Neuronal stem cell (in vitro differentiated cells): Measurements from ENCODE around the gene CGB3.

Experiments
- DNase-seq: peaks from one replicate; pipeline ENCODE4 v3.0.0-alpha.2; 2013; ENCODE audit warnings: low spot score
- H2AFZ ChIP-seq: one replicate; pipeline ENCODE4 v1.6.1; 2013; ENCODE audit warnings: mild to moderate bottlenecking, low read length, inconsistent platforms
- H2AK5ac ChIP-seq: 2 replicates; pipeline ENCODE4 v1.6.1; 2013; ENCODE audit warnings: low read depth, mild to moderate bottlenecking, inconsistent platforms, low read length, moderate library complexity, mixed read lengths
- H2BK120ac ChIP-seq: 2 replicates; pipeline ENCODE4 v1.6.1; 2013; ENCODE audit warnings: low read depth, mild to moderate bottlenecking, inconsistent platforms, low read length, moderate library complexity, mixed read lengths
- H2BK12ac ChIP-seq: one replicate; pipeline ENCODE4 v1.6.1; 2013; ENCODE audit warnings: low read length, inconsistent platforms
- H2BK15ac ChIP-seq: 2 replicates; pipeline ENCODE4 v1.6.1; 2013; ENCODE audit warnings: mild to moderate bottlenecking, low read length, inconsistent platforms, mixed read lengths
- H2BK5ac ChIP-seq: one replicate; pipeline ENCODE4 v1.6.1; 2013; ENCODE audit warnings: inconsistent platforms, mild to moderate bottlenecking, low read length, moderate library complexity
- H3K14ac ChIP-seq: one replicate; pipeline ENCODE4 v1.6.1; 2013; ENCODE audit warnings: low read length, inconsistent platforms
- H3K18ac ChIP-seq: 2 replicates; pipeline ENCODE4 v1.6.1; 2013; ENCODE audit warnings: low read length, inconsistent platforms
- H3K23ac ChIP-seq: 2 replicates; pipeline ENCODE4 v1.6.1; 2013; ENCODE audit warnings: low read depth, mild to moderate bottlenecking, mixed read lengths, low read length, inconsistent platforms; ENCODE audit not compliant: poor library complexity
- H3K27ac ChIP-seq: replicated peaks from 3 replicates; pipeline ENCODE4 v1.5.1; 2013; ENCODE audit warnings: low read length, inconsistent platforms
- H3K27me3 ChIP-seq, 3 experiments: 2 replicates each; pipeline ENCODE4 v1.6.1; 2013; ENCODE audit warnings: low read length in 3 of 3, mild to moderate bottlenecking in 2 of 3, inconsistent platforms in 1 of 3, low read depth in 1 of 3, mixed read lengths in 1 of 3, moderate library complexity in 1 of 3; ENCODE audit not compliant: control insufficient read depth in 3 of 3, insufficient read depth in 3 of 3
- H3K36me3 ChIP-seq, 2 donors: replicated peaks in 1 of 2; 2 replicates each; pipeline ENCODE4 v1.6.1; 2013; ENCODE audit warnings: low read length in 2 of 2; ENCODE audit not compliant: control insufficient read depth in 2 of 2, insufficient read depth in 2 of 2
- H3K4ac ChIP-seq: 2 replicates; pipeline ENCODE4 v1.6.1; 2013; ENCODE audit warnings: inconsistent platforms, mild to moderate bottlenecking, low read length, moderate library complexity
- H3K4me1 ChIP-seq, 2 donors: 1 replicate in 1 of 2; 2 replicates in 1 of 2; pipeline ENCODE4 v1.6.1; 2013; ENCODE audit warnings: low read length in 2 of 2, low read depth in 1 of 2; ENCODE audit not compliant: control insufficient read depth in 2 of 2, insufficient read depth in 1 of 2
- H3K4me2 ChIP-seq: one replicate; pipeline ENCODE4 v1.6.1; 2013; ENCODE audit warnings: mild to moderate bottlenecking, low read length, inconsistent platforms; ENCODE audit not compliant: insufficient read depth, poor library complexity, severe bottlenecking
- H3K4me3 ChIP-seq, 2 donors: 2 replicates each; pipeline ENCODE4 v1.5.1; 2013; ENCODE audit warnings: low read length in 2 of 2, mild to moderate bottlenecking in 2 of 2, inconsistent platforms in 1 of 2, moderate library complexity in 1 of 2
- H3K79me1 ChIP-seq: one replicate; pipeline ENCODE4 v1.6.1; 2013; ENCODE audit warnings: low read depth, mild to moderate bottlenecking, inconsistent platforms, low read length, moderate library complexity
- H3K9ac ChIP-seq: one replicate; pipeline ENCODE4 v1.6.1; 2013; ENCODE audit warnings: mild to moderate bottlenecking, low read depth, low read length, inconsistent platforms; ENCODE audit not compliant: poor library complexity
- H3K9me3 ChIP-seq, 2 donors: replicated peaks in 1 of 2; 2 replicates each; pipeline versions ENCODE3 to v1.6.1; 2013; ENCODE audit warnings: low read length in 2 of 2, mild to moderate bottlenecking in 2 of 2, inconsistent platforms in 1 of 2, low read depth in 1 of 2, mixed read lengths in 1 of 2, moderate library complexity in 1 of 2; ENCODE audit not compliant: control insufficient read depth in 2 of 2, insufficient read depth in 1 of 2
- H4K8ac ChIP-seq: one replicate; pipeline ENCODE4 v1.6.1; 2013; ENCODE audit warnings: low read depth, mild to moderate bottlenecking, inconsistent platforms, low read length, moderate library complexity
- H4K91ac ChIP-seq: one replicate; pipeline ENCODE4 v1.6.1; 2013; ENCODE audit warnings: low read length, low read depth, mild to moderate bottlenecking, inconsistent platforms; ENCODE audit not compliant: poor library complexity
- WGBS, 2 donors: extraction: QIAGEN DNeasy Blood & Tissue Kit; methylation state at CpG; one replicate each; pipeline ENCODE4 v1.1.7; 2013; ENCODE audit warnings: missing lambda C conversion rate in 2 of 2, mixed read lengths in 1 of 2; ENCODE audit not compliant: insufficient read length in 2 of 2, insufficient replicate concordance in 1 of 2; ENCODE audit errors: extremely low coverage in 2 of 2; 5-methylcytosine and 5-hydroxymethylcytosine counted together

CGB3 gene

GRCh38 chr19:49006905-49007304, 17.2 kb downstream of the CGB3 start:
- no peak overlapping the region for H2AFZ ChIP-seq
- WGBS, 2 donors = no CpG with 5 or more reads among the region's 22 CpGs

GRCh38 chr19:49004964-49005614, 19.0 kb downstream of the CGB3 start:
- H3K4me3 ChIP-seq = no peak overlapping the region
- no peaks in the 10 kb centered on the region for H3K4me1 ChIP-seq
- no peak overlapping the region for H3K23ac ChIP-seq
- H3K18ac ChIP-seq = no peak overlapping the region
- H4K91ac ChIP-seq = no peak overlapping the region
- H3K27ac ChIP-seq = no peak overlapping the region
- no peak overlapping the region for H2BK120ac ChIP-seq
- peaks cover 3% of the 10 kb centered on the region for H3K79me1 ChIP-seq
- no peak overlapping the region for H2AK5ac ChIP-seq
- no peak overlapping the region for H3K9ac ChIP-seq
- H3K27me3 ChIP-seq = peaks cover 0 to 2% (median 0%) of the 10 kb centered on the region in 3 experiments
- H2BK12ac ChIP-seq = no peak overlapping the region
- H3K36me3 ChIP-seq = peaks cover 45 to 72% of the 10 kb centered on the region in 2 donors
- WGBS, 2 donors = no CpG with 5 or more reads among the region's 7 CpGs
- H3K4ac ChIP-seq = no peak overlapping the region
- no peak overlapping the region for H2AFZ ChIP-seq
- H3K9me3 ChIP-seq = no peaks in the 10 kb centered on the region
- H2BK15ac ChIP-seq = no peak overlapping the region
- no peak for DNase-seq
- H3K14ac ChIP-seq = no peak overlapping the region
- no peak overlapping the region for H4K8ac ChIP-seq
- no peak overlapping the region for H2BK5ac ChIP-seq
- H3K4me2 ChIP-seq = no peak overlapping the region

More at GRCh38 chr19:49006905-49007304, 17.2 kb downstream of the CGB3 start:
- Histone ChIP-seq H2AK5ac (no peak overlapping the region), H3K36me3 (peaks cover 56 to 83% of the 10 kb centered on the region in 2 donors), H3K23ac (no peak overlapping the region), H2BK12ac (no peak overlapping the region), H3K4me1 (no peaks in the 10 kb centered on the region), H3K4me2 (no peak overlapping the region), H4K91ac (no peak overlapping the region), H3K9me3 (no peaks in the 10 kb centered on the region), H3K4me3 (no peak overlapping the region), H4K8ac (no peak overlapping the region), H3K27me3 (peaks cover 0 to 2% (median 0%) of the 10 kb centered on the region in 3 experiments), H2BK15ac (no peak overlapping the region), H3K18ac (peak overlapping the region; percentile 38), H3K4ac (no peak overlapping the region), H3K79me1 (peaks cover 5% of the 10 kb centered on the region), H3K14ac (no peak overlapping the region), H2BK120ac (no peak overlapping the region), H3K27ac (no peak overlapping the region), H3K9ac (no peak overlapping the region), H2BK5ac (no peak overlapping the region)
- no peak for DNase-seq

GRCh38 chr19:49004133-49004532, 20.0 kb downstream of the CGB3 start:
- Histone ChIP-seq H3K36me3 (peaks cover 37 to 65% of the 10 kb centered on the region in 2 donors), H3K18ac (no peak overlapping the region)
- no CpG with 5 or more reads among the region's 15 CpGs for WGBS, 2 donors

GRCh38 chr19:48999481-49000325, 24.4 kb downstream of the CGB3 start:
- Histone ChIP-seq H2BK120ac (no peak overlapping the region), H3K23ac (peak overlapping the region; percentile 8), H2BK15ac (no peak overlapping the region), H3K18ac (no peak overlapping the region), H3K4ac (no peak overlapping the region), H3K9me3 (no peaks in the 10 kb centered on the region), H3K27me3 (no peaks in the 10 kb centered on the region), H2AK5ac (no peak overlapping the region), H3K9ac (no peak overlapping the region), H3K4me3 (no peak overlapping the region), H3K79me1 (peaks cover 2% of the 10 kb centered on the region), H3K14ac (no peak overlapping the region), H2BK12ac (no peak overlapping the region), H2BK5ac (no peak overlapping the region), H3K4me1 (peaks cover 2 to 4% of the 10 kb centered on the region in 2 donors), H4K8ac (no peak overlapping the region), H3K27ac (no peak overlapping the region), H3K36me3 (peaks cover 13 to 34% of the 10 kb centered on the region in 2 donors), H4K91ac (no peak overlapping the region), H2AFZ (no peak overlapping the region), H3K4me2 (no peak overlapping the region)
- WGBS, 2 donors = no CpG with 5 or more reads among the region's 16 CpGs
- peak; percentile 65 for DNase-seq

More at GRCh38 chr19:49004133-49004532, 20.0 kb downstream of the CGB3 start:
- Histone ChIP-seq H3K4me2 (no peak overlapping the region), H2BK120ac (no peak overlapping the region), H2BK15ac (no peak overlapping the region), H3K4me1 (no peaks in the 10 kb centered on the region), H3K9me3 (no peaks in the 10 kb centered on the region), H2AK5ac (no peak overlapping the region), H3K23ac (no peak overlapping the region), H3K9ac (no peak overlapping the region), H3K79me1 (peaks cover 3% of the 10 kb centered on the region), H2BK5ac (no peak overlapping the region), H3K14ac (no peak overlapping the region), H3K27ac (no peak overlapping the region), H3K4me3 (no peak overlapping the region), H2AFZ (no peak overlapping the region), H3K27me3 (peaks cover 0 to 2% (median 0%) of the 10 kb centered on the region in 3 experiments), H3K4ac (no peak overlapping the region), H4K91ac (no peak overlapping the region), H4K8ac (no peak overlapping the region), H2BK12ac (no peak overlapping the region)
- no peak for DNase-seq
